ENCODE data around the gene CELSR2.

GRCh38 chr1:109253803-109254620, 4.7 kb downstream of the CELSR2 start:
- TF ChIP-seq CTCF (IDR thresholded peaks at IDR 0.05), result no peak
- TF ChIP-seq POLR2AphosphoS5 (IDR thresholded peaks at IDR 0.05), result no peak
- no peak for TF ChIP-seq POLR2A (IDR thresholded peaks at IDR 0.05; ENCODE audit: low read depth)

Data from esophagus muscularis mucosa (tissue), 3 donors.